ENCODE measurements around the gene BRAT1. TPM values are rescaled to one million over a fixed set of nuclear protein-coding genes. Genes with fewer than 3 reads are reported as not detected.

BRAT1 gene
- polyA plus RNA-seq, 1 experiment, result 6.2 TPM

- Histone ChIP-seq H3K4me3 (ENCODE audit: low read depth, low read length) (peak overlapping the region; percentile 53), H3K27me3 (ENCODE audit: control insufficient read depth, insufficient read depth, low read length) (no peaks in the 10 kb centered on the region), H3K9me3 (ENCODE audit: control insufficient read depth, insufficient read depth, low read length) (peaks cover 7% of the 10 kb centered on the region; the same call in 1 of the 2 replicates), H3K27ac (ENCODE audit: low read depth, low read length) (no peak overlapping the region)
- ChIA-PET POLR2A (interaction anchor here (0.9 kb wide), 1 partner anchor 21 kb away, joined by 4 read pairs; no protein-coding TSS in a partner anchor), CTCF (no interaction called here)
- no peak for TF ChIP-seq CTCF (IDR thresholded peaks at IDR 0.05; ENCODE audit: low read depth, low read length)
- DNase-seq (ENCODE audit: low read depth, low spot score), result no peak
These were observed 36.6 kb downstream of the BRAT1 start for GRCh38 chr7:2518737-2519118.

GRCh38 chr7:2517678-2518507 is 37.4 kb downstream of the BRAT1 start:
- H3K27me3 ChIP-seq (ENCODE audit: control insufficient read depth, insufficient read depth, low read length), result no peaks in the 10 kb centered on the region
- H3K4me3 ChIP-seq (ENCODE audit: low read depth, low read length), result 0 out of 2 replicates have a peak overlapping the region, but pooled peaks have one; percentile 2
- H3K27ac ChIP-seq (ENCODE audit: low read depth, low read length), result peak overlapping the region; percentile 57
- POLR2A ChIA-PET, result interaction anchor here (1.1 to 1.3 kb wide), 2 partner anchors 20 to 41 kb away, joined by 3 to 4 read pairs; no protein-coding TSS in a partner anchor
- DNase-seq (ENCODE audit: low read depth, low spot score), result no peak
- H3K9me3 ChIP-seq (ENCODE audit: control insufficient read depth, insufficient read depth, low read length), result peaks cover 7% of the 10 kb centered on the region; the same call in 1 of the 2 replicates
- no peak for TF ChIP-seq CTCF (IDR thresholded peaks at IDR 0.05; ENCODE audit: low read depth, low read length)
- CTCF ChIA-PET, result interaction anchor here (1.5 kb wide), 1 partner anchor 49 kb away, joined by 5 read pairs; no protein-coding TSS in a partner anchor

- Histone ChIP-seq H3K4me3 (ENCODE audit: low read depth, low read length) (no peak overlapping the region), H3K27ac (ENCODE audit: low read depth, low read length) (peak overlapping the region; percentile 57), H3K27me3 (ENCODE audit: control insufficient read depth, insufficient read depth, low read length) (no peaks in the 10 kb centered on the region), H3K9me3 (ENCODE audit: control insufficient read depth, insufficient read depth, low read length) (peaks cover 7% of the 10 kb centered on the region; the same call in 1 of the 2 replicates)
- ChIA-PET CTCF (interaction anchor here (1.5 kb wide), 1 partner anchor 48 kb away, joined by 5 read pairs; no protein-coding TSS in a partner anchor), POLR2A (interaction anchor here (0.7 to 1.3 kb wide), 4 partner anchors 17 to 46 kb away, joined by 3 to 4 read pairs (median 3); no protein-coding TSS in a partner anchor)
- peak; percentile 79 for DNase-seq (ENCODE audit: low read depth, low spot score)
- TF ChIP-seq CTCF (IDR thresholded peaks at IDR 0.05; ENCODE audit: low read depth, low read length), result peak; percentile 32; the same call in 1 of the 2 replicates
These were observed 38.3 kb downstream of the BRAT1 start for GRCh38 chr7:2517026-2517425.

GRCh38 chr7:2516194-2516555 is 39.1 kb downstream of the BRAT1 start:
- DNase-seq (ENCODE audit: low read depth, low spot score), result no peak
- Histone ChIP-seq H3K4me3 (ENCODE audit: low read depth, low read length) (no peak overlapping the region), H3K27me3 (ENCODE audit: control insufficient read depth, insufficient read depth, low read length) (no peaks in the 10 kb centered on the region), H3K9me3 (ENCODE audit: control insufficient read depth, insufficient read depth, low read length) (peaks cover 7% of the 10 kb centered on the region; the same call in 1 of the 2 replicates), H3K27ac (ENCODE audit: low read depth, low read length) (no peak overlapping the region)
- ChIA-PET POLR2A (interaction anchor here (1.1 to 1.3 kb wide), 2 partner anchors 18 to 45 kb away, joined by 3 to 4 read pairs; no protein-coding TSS in a partner anchor), CTCF (interaction anchor here (1.5 kb wide), 1 partner anchor 47 kb away, joined by 5 read pairs; no protein-coding TSS in a partner anchor)
- no peak for TF ChIP-seq CTCF (IDR thresholded peaks at IDR 0.05; ENCODE audit: low read depth, low read length)

All from AG04450 (cell line).